Mesodermal cell (in vitro differentiated cells): Measurements from ENCODE around the gene RBMS2.

Experiments
- H3K27ac ChIP-seq: 2 replicates; pipeline ENCODE4 v1.7.0; 2013; ENCODE audit warnings: mild to moderate bottlenecking, low read depth, low read length, moderate library complexity; ENCODE audit not compliant: severe bottlenecking
- H3K36me3 ChIP-seq: 2 replicates; pipeline ENCODE4 v1.7.1; 2013; ENCODE audit warnings: mild to moderate bottlenecking, low read length, moderate library complexity; ENCODE audit not compliant: control insufficient read depth, insufficient read depth
- H3K4me1 ChIP-seq: one replicate; pipeline ENCODE4 v1.7.1; 2013; ENCODE audit warnings: mild to moderate bottlenecking, low read length; ENCODE audit not compliant: insufficient read depth, control insufficient read depth, poor library complexity, severe bottlenecking
- H3K4me3 ChIP-seq: 2 replicates; pipeline ENCODE4 v1.7.0; 2013; ENCODE audit warnings: low read length, control low read depth, mild to moderate bottlenecking; ENCODE audit not compliant: insufficient read depth, poor library complexity, severe bottlenecking; ENCODE audit errors: extremely low read depth
- H3K9me3 ChIP-seq: 2 replicates; pipeline ENCODE4 v1.7.1; 2013; ENCODE audit warnings: mild to moderate bottlenecking, low read length, moderate library complexity; ENCODE audit not compliant: control insufficient read depth
- WGBS, 2 experiments: methylation state at CpG; one replicate each; pipeline ENCODE4 v1.1.5; 2013; ENCODE audit warnings: missing lambda C conversion rate in 2 of 2; ENCODE audit not compliant: insufficient coverage in 2 of 2; 5-methylcytosine and 5-hydroxymethylcytosine counted together

RBMS2 gene

DNA sequence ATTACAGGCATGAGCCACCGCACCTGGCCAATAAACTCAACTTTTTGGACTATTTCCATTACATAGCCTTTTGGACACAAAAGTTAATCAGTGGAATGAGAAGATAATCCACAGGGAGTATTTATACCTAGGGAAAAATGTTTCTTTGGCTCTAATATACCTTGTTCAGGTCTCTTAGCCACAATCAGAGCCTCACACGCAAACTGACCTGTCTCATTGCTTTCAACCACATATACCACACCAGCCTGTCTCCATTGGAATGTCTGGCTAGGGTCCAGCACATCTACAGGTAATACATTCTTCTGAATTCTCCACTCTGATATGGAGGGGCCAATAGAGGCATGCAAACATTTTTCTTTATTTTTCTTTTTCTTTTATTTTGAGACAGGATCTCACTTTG, 3.8 kb upstream of the RBMS2 start:
- Histone ChIP-seq H3K4me3 (no peak overlapping the region), H3K27ac (peak overlapping the region; percentile 72), H3K4me1 (peaks cover 34% of the 10 kb centered on the region), H3K36me3 (no peaks in the 10 kb centered on the region), H3K9me3 (no peaks in the 10 kb centered on the region)
- 100% methylated on average over 1 of the region's 2 CpGs; no CpG with 5 or more reads in 1 of the 2 experiments for WGBS, 2 experiments

DNA sequence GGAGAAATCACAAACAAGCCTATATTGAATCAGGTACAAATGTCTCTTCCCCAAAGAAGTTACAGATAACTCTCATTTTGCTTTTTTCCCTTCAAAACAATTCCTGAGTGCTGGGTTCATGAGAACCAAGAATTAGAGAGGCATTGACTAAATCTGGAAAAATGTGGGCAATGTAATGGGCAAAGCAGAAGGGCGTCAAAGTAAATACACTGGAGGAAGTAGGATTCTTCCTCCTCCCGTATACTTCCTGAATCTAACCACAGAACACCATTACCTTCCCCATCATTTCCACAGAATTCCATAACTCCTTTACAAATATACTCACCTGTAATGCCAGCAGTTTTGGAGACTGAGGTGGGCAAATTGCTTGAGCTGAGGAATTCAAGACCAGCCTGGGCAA, 3.0 kb upstream of the RBMS2 start:
- H3K4me3 ChIP-seq: no peak overlapping the region
- peak overlapping the region; percentile 72 for H3K27ac ChIP-seq
- H3K9me3 ChIP-seq: no peaks in the 10 kb centered on the region
- peaks cover 34% of the 10 kb centered on the region for H3K4me1 ChIP-seq
- no peaks in the 10 kb centered on the region for H3K36me3 ChIP-seq
- WGBS, 2 experiments: no CpG with 5 or more reads among the region's 2 CpGs

DNA sequence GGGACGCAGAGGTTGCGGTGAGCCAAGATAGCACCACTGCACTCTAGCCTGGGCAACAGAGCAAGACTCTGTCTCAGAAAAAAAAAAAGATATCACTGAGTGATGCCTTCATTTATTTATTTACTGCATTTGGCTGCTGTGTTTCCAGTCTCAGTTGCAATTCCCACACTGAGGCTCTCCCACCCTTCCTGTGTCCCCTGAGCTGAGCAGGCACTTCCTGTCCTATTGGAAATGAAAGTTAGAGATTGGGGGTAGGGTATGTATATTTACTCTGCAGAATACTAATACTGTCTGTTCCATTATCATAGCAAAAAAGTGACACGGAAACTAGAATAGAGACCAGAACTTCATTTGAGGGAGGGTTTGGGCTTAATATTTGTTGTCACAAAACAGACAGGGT, 1.6 kb upstream of the RBMS2 start:
- Histone ChIP-seq H3K4me1 (peaks cover 39% of the 10 kb centered on the region), H3K36me3 (peaks cover 1% of the 10 kb centered on the region), H3K4me3 (no peak overlapping the region), H3K9me3 (no peaks in the 10 kb centered on the region), H3K27ac (peak overlapping the region; percentile 88)
- 94 to 100% methylated on average over 2 of the region's 3 CpGs for WGBS, 2 experiments

DNA sequence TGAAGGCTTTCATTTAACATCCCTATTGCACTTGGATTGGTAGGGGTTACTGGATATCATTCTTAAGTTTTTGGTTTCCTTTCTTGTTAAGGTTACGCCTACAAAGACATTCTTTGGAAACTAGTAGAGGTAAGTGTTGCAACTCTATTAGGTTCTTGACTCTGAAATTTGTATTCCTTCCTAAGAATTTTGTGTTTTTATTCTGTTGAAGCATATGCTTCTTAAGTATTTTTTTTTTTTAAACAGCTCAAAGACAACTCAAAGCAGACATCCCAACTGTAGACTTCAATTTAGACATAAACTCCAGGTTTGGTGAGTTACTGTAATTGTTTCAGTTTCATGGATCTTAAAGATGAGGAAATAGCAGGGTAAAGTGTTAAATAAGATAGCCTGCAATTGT, 1.1 kb upstream of the RBMS2 start:
- Histone ChIP-seq H3K4me1 (peaks cover 44% of the 10 kb centered on the region), H3K9me3 (no peaks in the 10 kb centered on the region), H3K4me3 (no peak overlapping the region), H3K27ac (peak overlapping the region; percentile 88), H3K36me3 (peaks cover 6% of the 10 kb centered on the region)
- WGBS, 2 experiments: no CpG with 5 or more reads among the region's 1 CpG

DNA sequence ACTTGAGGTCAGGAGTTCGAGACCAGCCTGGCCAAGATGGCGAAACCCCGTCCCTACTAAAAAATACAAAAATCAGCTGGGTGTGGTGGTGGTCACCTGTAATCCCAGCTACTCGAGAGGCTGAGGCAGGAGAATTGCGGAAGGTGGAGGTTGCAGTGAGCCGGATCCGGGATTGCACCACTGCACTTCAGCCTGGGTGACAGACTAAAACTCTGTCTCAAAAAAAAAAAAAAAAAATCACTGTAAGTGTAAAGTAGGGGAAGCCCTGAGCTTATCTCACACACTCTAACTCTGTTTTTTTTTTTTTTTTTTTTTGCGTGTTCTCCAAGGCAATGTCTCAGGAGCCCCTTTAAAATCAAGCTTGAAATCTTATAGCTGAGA, 421 bp upstream of the RBMS2 start:
- peak overlapping the region; percentile 74 for H3K4me3 ChIP-seq
- H3K9me3 ChIP-seq: no peaks in the 10 kb centered on the region
- H3K4me1 ChIP-seq: peaks cover 49% of the 10 kb centered on the region
- peaks cover 11% of the 10 kb centered on the region for H3K36me3 ChIP-seq
- H3K27ac ChIP-seq: peak overlapping the region; percentile 88
- 100% methylated on average over 1 of the region's 8 CpGs; no CpG with 5 or more reads in 1 of the 2 experiments for WGBS, 2 experiments

DNA sequence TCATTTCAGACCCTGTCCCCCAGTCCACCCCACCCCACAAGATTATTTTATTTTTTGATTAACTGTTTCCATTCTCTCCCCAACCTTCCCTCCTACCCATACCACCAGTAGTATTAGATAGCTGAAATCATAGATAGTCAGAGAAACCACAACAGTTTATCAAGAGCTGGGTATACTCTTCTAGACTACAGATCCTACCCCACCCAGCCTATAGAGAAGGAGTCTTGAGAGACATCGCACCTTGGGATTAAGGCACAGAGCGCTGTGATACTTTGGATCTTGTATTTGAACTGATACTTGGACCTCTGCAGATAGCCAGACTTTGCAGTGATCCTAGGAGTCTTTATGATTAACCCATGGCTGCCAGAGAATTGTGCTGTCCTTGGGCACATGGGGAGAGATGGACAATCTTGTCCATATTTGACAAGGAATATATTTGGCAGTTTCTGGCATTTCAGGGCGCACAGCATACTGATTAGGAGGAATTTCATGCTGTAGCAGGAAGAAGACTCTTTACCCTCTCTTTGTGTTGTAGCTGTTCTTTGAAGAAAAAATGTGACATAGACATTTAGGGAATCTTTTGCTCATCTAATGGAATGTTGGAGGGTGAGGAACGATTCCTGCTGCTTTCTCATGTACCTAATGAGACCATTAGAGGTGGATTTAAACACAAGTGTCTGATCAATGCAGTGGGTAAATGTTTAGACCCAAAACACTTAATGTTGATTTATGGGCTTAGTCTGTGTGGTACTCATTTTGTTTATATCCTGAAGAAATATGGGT, 982 bp downstream of the RBMS2 start:
- 17 to 19% methylated on average over 3 of the region's 4 CpGs for WGBS, 2 experiments
- H3K4me3 ChIP-seq: peak overlapping the region; percentile 74
- peaks cover 12% of the 10 kb centered on the region for H3K36me3 ChIP-seq
- H3K4me1 ChIP-seq: peaks cover 59% of the 10 kb centered on the region
- peak overlapping the region; percentile 90 for H3K27ac ChIP-seq
- H3K9me3 ChIP-seq: no peaks in the 10 kb centered on the region

DNA sequence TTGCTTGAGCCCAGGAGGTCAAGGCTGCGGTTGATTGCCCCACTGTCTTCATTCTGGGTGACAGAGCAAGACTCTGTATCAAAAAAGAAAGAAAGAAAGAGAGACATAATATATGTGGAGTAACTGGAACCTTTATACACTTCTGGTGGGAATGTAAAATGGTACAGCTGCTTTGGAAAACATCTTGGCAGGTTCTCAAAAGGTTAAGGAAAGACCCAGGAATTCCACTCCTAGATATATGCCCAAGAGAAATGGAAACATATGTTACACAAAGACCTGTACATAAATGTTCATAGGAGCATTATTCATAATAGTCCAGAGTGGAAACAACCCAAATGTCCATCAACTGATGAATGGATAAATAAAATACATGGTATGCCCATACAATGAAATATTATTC, 7.2 kb downstream of the RBMS2 start:
- Histone ChIP-seq H3K9me3 (no peaks in the 10 kb centered on the region), H3K4me1 (peaks cover 36% of the 10 kb centered on the region), H3K4me3 (no peak overlapping the region), H3K27ac (no peak overlapping the region), H3K36me3 (peaks cover 40% of the 10 kb centered on the region)
- WGBS, 2 experiments: 100% methylated on average over 1 of the region's 1 CpG

DNA sequence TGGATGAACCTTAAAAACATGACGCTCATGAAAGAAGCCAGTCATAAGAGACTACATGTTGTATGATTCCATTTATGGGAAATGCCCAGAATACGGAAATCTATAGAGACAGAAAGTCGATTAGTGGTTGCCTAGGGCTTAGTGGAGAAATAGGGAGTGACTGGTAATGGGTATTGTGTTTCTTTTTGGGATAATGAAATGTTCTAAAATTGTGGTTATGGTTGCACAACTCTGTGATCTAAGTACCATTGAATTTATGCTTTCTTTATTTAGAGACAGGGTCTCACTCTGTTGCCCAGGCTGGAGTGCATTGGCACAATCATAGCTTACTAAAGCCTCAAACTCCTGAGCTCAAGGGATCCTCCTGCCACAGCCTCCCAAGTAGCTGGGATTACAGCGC, 8.0 kb downstream of the RBMS2 start:
- Histone ChIP-seq H3K27ac (no peak overlapping the region), H3K36me3 (peaks cover 40% of the 10 kb centered on the region), H3K4me3 (no peak overlapping the region), H3K4me1 (peaks cover 32% of the 10 kb centered on the region), H3K9me3 (no peaks in the 10 kb centered on the region)
- 94% methylated on average over 3 of the region's 4 CpGs for WGBS, 2 experiments

DNA sequence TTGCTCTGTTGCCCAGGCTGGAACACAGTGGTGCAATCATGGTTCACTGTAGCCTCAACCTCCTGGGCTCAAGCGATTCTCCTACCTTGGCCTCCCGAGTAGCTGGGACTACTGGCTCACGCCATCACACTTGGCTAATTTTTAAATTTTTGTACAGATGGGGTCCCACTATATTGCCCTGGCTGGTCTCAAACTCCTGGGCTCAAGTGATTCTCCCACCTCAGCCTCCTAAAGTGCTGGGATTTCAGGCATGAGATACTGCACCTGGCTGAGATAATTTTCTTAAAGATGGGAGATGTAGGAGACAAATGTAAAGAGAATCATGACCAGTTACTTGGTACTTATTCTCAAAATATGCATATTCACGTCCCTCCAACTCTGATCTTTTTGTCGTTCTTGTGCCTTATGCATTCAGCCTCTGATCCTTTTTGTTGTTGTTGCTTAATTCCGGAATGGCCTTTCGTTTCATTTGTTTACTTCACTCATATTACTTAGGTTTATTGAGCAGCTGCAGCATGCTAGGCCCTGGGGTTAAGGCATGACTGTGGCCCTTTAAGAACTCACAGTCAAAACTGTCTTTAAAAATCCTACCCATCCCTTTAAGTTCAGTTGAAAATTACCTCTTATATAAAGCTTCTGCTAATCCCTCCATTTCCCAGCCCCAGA, 8.9 kb downstream of the RBMS2 start:
- Histone ChIP-seq H3K36me3 (peaks cover 34% of the 10 kb centered on the region), H3K4me3 (no peak overlapping the region), H3K9me3 (no peaks in the 10 kb centered on the region), H3K27ac (no peak overlapping the region), H3K4me1 (peaks cover 26% of the 10 kb centered on the region)
- WGBS, 2 experiments: 95 to 98% methylated on average over 5 of the region's 7 CpGs

DNA sequence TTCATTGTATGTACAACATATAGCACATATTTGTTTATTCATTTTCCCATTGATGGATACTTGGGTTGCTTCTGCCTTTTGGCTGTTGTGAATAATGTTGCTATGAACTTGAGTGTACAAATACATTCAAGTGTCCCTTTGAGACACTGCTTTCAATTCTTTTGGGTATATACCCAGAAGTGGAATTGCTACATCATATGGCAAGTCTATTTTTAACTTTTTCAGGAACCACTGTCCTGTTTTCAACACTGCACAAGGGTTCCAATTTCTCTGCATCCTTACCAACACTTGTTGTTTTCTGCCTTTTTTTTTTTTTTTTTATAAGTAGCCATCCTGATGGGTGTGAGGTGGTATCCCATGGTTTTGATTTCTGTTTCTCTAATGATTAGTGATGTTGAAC, 15.9 kb downstream of the RBMS2 start:
- Histone ChIP-seq H3K4me3 (no peak overlapping the region), H3K4me1 (no peaks in the 10 kb centered on the region), H3K27ac (no peak overlapping the region), H3K9me3 (no peaks in the 10 kb centered on the region), H3K36me3 (peaks cover 29% of the 10 kb centered on the region)

DNA sequence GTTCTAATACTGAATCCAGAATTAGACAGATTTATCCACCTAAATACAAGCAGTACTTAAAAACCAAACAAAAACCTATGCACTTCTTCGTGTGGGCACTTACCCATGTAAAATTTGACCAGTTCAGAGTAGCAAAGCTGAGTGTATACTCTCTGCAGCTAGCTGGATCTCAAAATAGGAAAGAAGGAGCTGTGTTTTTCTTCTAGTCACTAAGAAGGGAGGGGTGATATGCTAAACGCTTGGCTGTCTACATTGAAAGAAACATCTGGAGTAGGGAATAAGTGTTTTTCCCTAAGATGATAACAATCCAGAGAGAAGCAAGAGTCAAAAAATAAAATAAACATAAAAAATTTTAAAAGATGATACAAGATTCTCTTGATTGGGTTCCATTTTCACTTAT, 20.0 kb downstream of the RBMS2 start:
- Histone ChIP-seq H3K9me3 (no peaks in the 10 kb centered on the region), H3K27ac (no peak overlapping the region), H3K4me1 (no peaks in the 10 kb centered on the region), H3K4me3 (no peak overlapping the region), H3K36me3 (peaks cover 33% of the 10 kb centered on the region)
- WGBS, 2 experiments: 83 to 100% methylated on average over 1 of the region's 2 CpGs
